ENCODE measurements around the gene AFF3. TPM values are rescaled to one million over a fixed set of nuclear protein-coding genes. Genes with fewer than 3 reads are reported as not detected.

AFF3 gene
- total and polyA plus RNA-seq, 2 of the 8 experiments (the other 6 are each of a cell fraction or from before 2014, with no cell fraction given): 0.27 to 3.0 TPM

DNA sequence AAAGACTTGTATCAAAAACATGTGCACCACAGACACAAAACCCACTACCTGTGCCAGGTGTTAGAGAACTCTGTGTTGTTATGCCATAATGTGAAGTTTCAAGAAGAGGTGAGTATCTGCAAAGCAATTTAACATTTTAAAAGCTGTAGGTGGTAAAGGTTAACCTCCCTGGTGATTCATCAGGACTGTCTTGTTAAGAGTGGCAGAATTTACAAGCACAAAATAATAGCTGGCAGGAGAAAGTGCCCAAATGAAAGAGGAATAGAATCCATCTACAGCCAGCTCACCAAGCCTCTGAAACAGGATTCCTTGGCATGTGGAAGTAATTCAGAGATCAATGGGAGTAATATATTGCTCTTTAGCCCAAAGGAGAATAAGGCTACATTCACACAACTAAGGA is 230.7 kb downstream of the AFF3 start:
- H2BK5ac ChIP-seq (ENCODE audit: low read depth, low read length): no peak overlapping the region
- H2BK120ac ChIP-seq (replicated peaks; ENCODE audit: low read depth, low read length): no peak overlapping the region
- no peak overlapping the region for H3K14ac ChIP-seq (ENCODE audit: insufficient read length)
- H3K18ac ChIP-seq (ENCODE audit: extremely low read depth, low read length): no peak overlapping the region
- no peaks in the 10 kb centered on the region for H4K20me1 ChIP-seq (replicated peaks in 1 of 2; ENCODE audit: control insufficient read depth in 1 of 2, insufficient read depth in 2 of 2, low read length in 2 of 2)
- no peak overlapping the region for H3K23ac ChIP-seq (ENCODE audit: insufficient read length)
- no peaks in the 10 kb centered on the region for H3K23me2 ChIP-seq (ENCODE audit: low read depth, low read length)
- no peaks in the 10 kb centered on the region for H3K79me2 ChIP-seq (ENCODE audit: control insufficient read depth in 1 of 2, insufficient read depth in 2 of 2, low read length in 2 of 2)
- H3K27me3 ChIP-seq (replicated peaks in 1 of 4; ENCODE audit: control insufficient read depth in 3 of 4, extremely low read depth in 1 of 4, insufficient read depth in 3 of 4, low read length in 3 of 4): no peaks in the 10 kb centered on the region
- H3K56ac ChIP-seq (replicated peaks; ENCODE audit: insufficient read length, low read depth, low read length): no peak overlapping the region
- no peak overlapping the region for H3K4me3 ChIP-seq (ENCODE audit: extremely low read depth in 1 of 4, insufficient read depth in 2 of 4, low read depth in 3 of 4, low read length in 4 of 4)
- H4K91ac ChIP-seq (replicated peaks; ENCODE audit: insufficient read length, low read length): no peak overlapping the region
- DNase-seq (ENCODE audit: low read depth in 1 of 2, low spot score in 2 of 2) (no peak), FAIRE-seq (no peak)
- H2BK15ac ChIP-seq (ENCODE audit: low read length): no peak overlapping the region
- no peak overlapping the region for H4K8ac ChIP-seq (ENCODE audit: extremely low read depth, insufficient read depth, low read length)
- no peaks in the 10 kb centered on the region for H3K36me3 ChIP-seq (ENCODE audit: control insufficient read depth in 2 of 4, insufficient read depth in 4 of 4, low read length in 3 of 4)
- no peak overlapping the region for H3K9ac ChIP-seq (replicated peaks in 1 of 4; ENCODE audit: extremely low read depth in 1 of 4, low read depth in 3 of 4, low read length in 3 of 4)
- no peak overlapping the region for H2AK5ac ChIP-seq (ENCODE audit: low read depth, low read length)
- no peak overlapping the region for H3K4me2 ChIP-seq (ENCODE audit: insufficient read depth in 1 of 2, low read depth in 2 of 2, low read length in 2 of 2)
- POLR2A ChIA-PET (ENCODE audit: partially characterized antibody): no interaction called here
- H2BK12ac ChIP-seq (ENCODE audit: low read depth, low read length): no peak overlapping the region
- H3K27ac ChIP-seq (ENCODE audit: low read depth, low read length): no peak overlapping the region
- CTCF ChIA-PET (ENCODE audit: partially characterized antibody): interaction anchor here (0.9 to 1.3 kb wide), 3 partner anchors 14 to 350 kb away, joined by 3 read pairs; no protein-coding TSS in a partner anchor
- H2BK20ac ChIP-seq (ENCODE audit: low read length): no peak overlapping the region
- no peak overlapping the region for H4K5ac ChIP-seq (ENCODE audit: insufficient read length, low read depth, low read length)
- H3K4me1 ChIP-seq (replicated peaks in 1 of 4; ENCODE audit: control insufficient read depth in 3 of 4, insufficient read depth in 4 of 4, low read length in 3 of 4): no peaks in the 10 kb centered on the region
- no peaks in the 10 kb centered on the region for H3K9me3 ChIP-seq (ENCODE audit: insufficient read depth in 2 of 2, low read depth in 1 of 2, low read length in 1 of 2)
- no peaks in the 10 kb centered on the region for H3K79me1 ChIP-seq (ENCODE audit: low read depth, low read length)
- no peak overlapping the region for H3K4ac ChIP-seq (replicated peaks; ENCODE audit: insufficient read length, low read depth, low read length)
- no peak overlapping the region for H2AFZ ChIP-seq (ENCODE audit: low read length)
- TF ChIP-seq CBX8 (IDR thresholded peaks at IDR 0.05; ENCODE audit: borderline replicate concordance, low read depth, low read length) (no peak), SAP30 (IDR thresholded peaks at IDR 0.05; ENCODE audit: insufficient read depth, insufficient replicate concordance, low read length) (no peak), SIRT6 (IDR thresholded peaks at IDR 0.05; ENCODE audit: low read length) (no peak), TCF12 (IDR thresholded peaks at IDR 0.05; ENCODE audit: low read depth, low read length) (no peak), JUND (IDR thresholded peaks at IDR 0.05; ENCODE audit: low read length) (no peak), BRCA1 (IDR thresholded peaks at IDR 0.05; ENCODE audit: low read depth, low read length) (no peak), PHF8 (conservative IDR thresholded peaks at IDR 0.05; ENCODE audit: low read depth, low read length) (no peak), SP4 (IDR thresholded peaks at IDR 0.05; ENCODE audit: low read length) (no peak), SIN3A (conservative IDR thresholded peaks at IDR 0.05 in 1 of 2, IDR thresholded peaks at IDR 0.05 in 1 of 2; ENCODE audit: low read depth in 1 of 2, low read length in 2 of 2) (no peak), SP2 (IDR thresholded peaks at IDR 0.05; ENCODE audit: low read length) (no peak), KDM4A (IDR thresholded peaks at IDR 0.05; ENCODE audit: low read depth, low read length, severe bottlenecking) (no peak), TBP (IDR thresholded peaks at IDR 0.05; ENCODE audit: low read depth, low read length) (no peak), POU5F1 (IDR thresholded peaks at IDR 0.05; ENCODE audit: low read depth, low read length) (no peak)
- TF ChIP-seq, protein P1, sequence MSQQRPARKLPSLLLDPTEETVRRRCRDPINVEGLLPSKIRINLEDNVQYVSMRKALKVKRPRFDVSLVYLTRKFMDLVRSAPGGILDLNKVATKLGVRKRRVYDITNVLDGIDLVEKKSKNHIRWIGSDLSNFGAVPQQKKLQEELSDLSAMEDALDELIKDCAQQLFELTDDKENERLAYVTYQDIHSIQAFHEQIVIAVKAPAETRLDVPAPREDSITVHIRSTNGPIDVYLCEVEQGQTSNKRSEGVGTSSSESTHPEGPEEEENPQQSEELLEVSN (IDR thresholded peaks at IDR 0.05): no peak
- TF ChIP-seq, protein P2, sequence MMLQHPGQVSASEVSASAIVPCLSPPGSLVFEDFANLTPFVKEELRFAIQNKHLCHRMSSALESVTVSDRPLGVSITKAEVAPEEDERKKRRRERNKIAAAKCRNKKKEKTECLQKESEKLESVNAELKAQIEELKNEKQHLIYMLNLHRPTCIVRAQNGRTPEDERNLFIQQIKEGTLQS (IDR thresholded peaks at IDR 0.05; ENCODE audit: insufficient read depth, low read depth, low read length): no peak
